Thoracic aorta endothelial cell (primary cell): ENCODE measurements around the gene PRR11. TPM values are rescaled to one million over a fixed set of nuclear protein-coding genes. Genes with fewer than 3 reads are reported as not detected.

ENCODE experiments used
- small RNA-seq: library from RNA; depleted of rRNA; stranded (forward); fragments of <200 nt; gene quantifications from one replicate; pipeline ENCODE3, GENCODE V24; 2012
- total RNA-seq: library from RNA; depleted of rRNA; stranded (reverse); fragments of >200 nt; gene quantifications from 2 replicates; pipeline ENCODE4 v1.2.3, GENCODE V29; 2012

The PRR11 gene
- total RNA-seq = 64.6 and 76.6 TPM in 2 replicates

GRCh38 chr17:59155439-59156177 is at the start of gene PRR11:
Gene PRR11 (plus strand): TSS chr17:59155746. CDS start chr17:59169753, 14,007 bp downstream.

GRCh38 chr17:59106463-59107305 is 48.9 kb upstream of the PRR11 start, which contains the start of gene TRIM37:
Gene TRIM37 (minus strand): TSS chr17:59106880. CDS start chr17:59106461, 419 bp downstream.

GRCh38 chr17:59154721-59155438 is 666 bp upstream of the PRR11 start, which contains the start of gene SKA2:
Gene SKA2 (minus strand): TSS chr17:59155186. CDS start chr17:59155163, 23 bp downstream.

GRCh38 chr17:59220328-59221158 is 65.0 kb downstream of the PRR11 start, which contains the start of gene GDPD1:
Gene GDPD1 (plus strand): TSS chr17:59220511. CDS start chr17:59220610, 99 bp downstream.

Small RNA genes lying within 50 kb of the gene (small RNA-seq; reads per million reads assigned to genes)
- gene MIR301A (250 reads per million, percentile 99 among the genes with 10 or more reads in this experiment), gene MIR454 (185 reads per million, percentile 99 among the genes with 10 or more reads in this experiment), gene RNU2-58P (3.4 reads per million, percentile 69 among the genes with 10 or more reads in this experiment)

Other genes starting within 250 kb of the PRR11 start
- gene TRIM37, start 48.9 kb upstream of the PRR11 start, total RNA-seq = 53.7 and 64.9 TPM in 2 replicates
- 102 and 120 TPM in 2 replicates for gene SKA2, start 560 bp upstream of the PRR11 start, total RNA-seq
- gene SMG8, start 54.3 kb downstream of the PRR11 start, total RNA-seq = 27.1 and 28.3 TPM in 2 replicates
- gene GDPD1, start 64.8 kb downstream of the PRR11 start, total RNA-seq = 4.4 and 7.9 TPM in 2 replicates
- 54.6 and 67.2 TPM in 2 replicates for gene YPEL2, start 175.9 kb downstream of the PRR11 start, total RNA-seq